CD4-positive, alpha-beta T cell treated with Interleukin-6 at 100 ng/mL for 8 hours (primary cell): ENCODE results near the gene YTHDF1.

Experiments
- DNase-seq: peaks from one replicate; pipeline ENCODE4 v3.0.0-alpha.2; 2020; ENCODE audit warnings: mixed read lengths, low spot score

Gene YTHDF1

DNA sequence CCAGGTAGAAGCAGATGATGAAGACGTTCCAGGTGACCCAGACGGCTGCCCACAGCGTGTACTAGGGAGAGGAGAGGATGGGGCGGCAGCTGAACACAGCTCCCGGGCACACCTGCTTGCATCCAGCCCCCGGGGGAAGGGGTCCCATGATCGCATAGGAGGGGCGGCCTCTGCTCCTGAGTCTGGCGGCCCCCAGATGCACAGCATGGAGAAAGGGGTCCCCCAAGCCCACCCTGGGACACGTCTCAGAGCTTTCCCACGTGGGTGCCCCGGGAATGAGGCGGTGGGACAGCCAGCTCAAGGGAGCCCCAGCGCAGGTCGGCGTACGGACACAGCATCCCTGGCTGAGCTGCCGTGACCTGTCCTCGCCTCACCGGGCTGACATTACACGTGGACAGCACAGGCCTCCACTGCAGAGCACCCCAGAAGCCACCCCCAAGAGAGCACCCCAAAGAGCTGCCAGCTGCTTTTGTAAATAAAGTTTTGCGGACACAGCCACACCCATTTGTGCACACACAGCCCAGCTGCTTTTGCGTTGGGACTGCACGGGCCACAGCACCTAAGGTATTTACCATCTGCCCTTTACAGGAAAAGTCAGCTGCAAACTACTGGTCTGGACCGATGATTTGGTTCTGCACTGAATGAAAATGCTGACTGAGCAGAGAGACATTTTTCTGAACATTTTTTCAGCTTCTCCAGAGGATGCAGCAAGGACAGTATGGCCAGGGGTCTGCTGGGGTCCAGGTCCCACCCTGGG is 33.1 kb upstream of the YTHDF1 start:
- no peak for DNase-seq

DNA sequence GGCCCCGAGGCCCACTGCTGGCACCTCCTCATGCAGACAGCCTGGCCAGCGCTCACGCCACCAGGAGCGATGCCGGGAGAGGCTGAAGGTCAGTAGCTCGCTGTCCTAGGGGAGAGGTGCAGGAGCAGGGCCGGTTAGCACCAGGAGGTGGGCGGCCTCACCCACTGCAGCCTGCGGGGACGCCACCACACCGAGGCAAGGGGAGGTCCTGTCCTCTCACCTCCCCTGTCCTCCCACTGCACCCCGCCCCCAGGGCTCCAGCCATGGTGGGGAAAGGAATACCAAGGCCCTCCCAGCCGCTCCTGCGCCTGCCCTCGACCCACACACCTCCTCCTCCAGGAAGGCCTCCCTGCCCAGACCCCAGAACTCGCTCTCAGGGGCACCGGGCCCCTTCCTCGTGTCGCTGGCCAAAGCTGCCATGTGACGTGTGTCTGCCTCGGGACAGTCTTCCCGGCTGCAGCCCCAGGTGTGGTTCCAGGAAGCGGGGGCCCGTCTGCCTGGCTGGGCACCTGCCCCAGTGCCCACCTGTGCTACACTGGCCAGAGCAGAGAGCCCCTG is 31.8 kb upstream of the YTHDF1 start:
- DNase-seq, result no peak

DNA sequence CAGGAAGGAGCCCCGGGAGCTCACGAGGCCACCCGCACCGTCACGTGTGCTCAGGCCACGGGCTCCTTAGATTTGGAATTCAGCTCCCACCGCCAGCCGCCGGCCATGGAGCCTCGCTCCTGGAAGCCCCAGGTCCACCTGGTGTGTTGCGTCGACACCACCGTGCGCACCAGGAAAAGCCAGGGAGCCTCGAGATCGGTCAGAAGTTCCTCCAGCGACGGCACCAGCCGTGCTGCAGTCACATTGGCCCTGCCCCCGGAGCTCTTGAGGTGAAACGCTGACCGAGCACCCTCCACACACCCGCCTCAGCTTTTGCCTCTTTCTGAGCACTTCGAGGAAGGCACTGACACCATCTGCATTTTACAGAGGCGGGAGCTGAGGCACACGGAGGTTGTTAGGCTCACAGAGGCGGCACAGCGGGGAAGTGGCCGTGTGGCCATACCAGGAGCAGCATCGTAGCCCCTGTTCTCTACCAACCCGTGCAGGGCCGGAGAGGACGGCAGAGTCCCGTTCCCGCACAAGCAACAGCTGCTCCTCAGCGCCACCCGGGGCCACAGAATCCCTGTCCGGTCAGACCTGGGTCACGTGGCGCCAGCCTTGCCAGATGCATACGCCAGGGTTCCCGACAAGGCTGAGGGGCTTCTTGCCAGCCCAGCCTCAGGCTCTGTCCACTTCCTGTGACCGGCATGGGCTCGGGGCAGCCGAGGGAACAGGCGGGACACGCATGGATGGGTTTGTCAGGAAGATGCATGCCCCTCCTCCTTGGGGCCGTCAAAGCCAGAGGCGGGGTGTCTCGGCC is 30.8 kb upstream of the YTHDF1 start:
- no peak for DNase-seq

DNA sequence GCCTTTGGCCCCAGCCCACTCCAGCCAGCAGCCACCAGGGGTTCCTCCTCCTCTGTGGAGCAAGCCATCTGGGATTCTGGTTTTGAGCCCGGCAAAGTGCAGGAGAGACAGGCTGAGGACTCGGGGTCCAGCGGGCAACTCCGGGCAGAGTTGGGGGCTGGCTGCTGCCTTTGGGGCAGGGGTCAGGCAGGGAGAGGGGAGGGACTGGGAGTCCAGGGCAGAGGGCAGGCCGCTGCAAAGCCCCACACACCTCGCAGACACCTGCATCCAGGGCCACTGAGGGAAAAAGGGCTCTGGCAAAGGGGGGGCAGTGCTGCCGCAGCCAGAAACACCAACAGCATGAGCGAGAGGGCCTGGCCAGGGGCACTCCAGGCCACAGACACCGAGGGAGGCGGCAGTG is 28.5 kb upstream of the YTHDF1 start:
- DNase-seq, result no peak

DNA sequence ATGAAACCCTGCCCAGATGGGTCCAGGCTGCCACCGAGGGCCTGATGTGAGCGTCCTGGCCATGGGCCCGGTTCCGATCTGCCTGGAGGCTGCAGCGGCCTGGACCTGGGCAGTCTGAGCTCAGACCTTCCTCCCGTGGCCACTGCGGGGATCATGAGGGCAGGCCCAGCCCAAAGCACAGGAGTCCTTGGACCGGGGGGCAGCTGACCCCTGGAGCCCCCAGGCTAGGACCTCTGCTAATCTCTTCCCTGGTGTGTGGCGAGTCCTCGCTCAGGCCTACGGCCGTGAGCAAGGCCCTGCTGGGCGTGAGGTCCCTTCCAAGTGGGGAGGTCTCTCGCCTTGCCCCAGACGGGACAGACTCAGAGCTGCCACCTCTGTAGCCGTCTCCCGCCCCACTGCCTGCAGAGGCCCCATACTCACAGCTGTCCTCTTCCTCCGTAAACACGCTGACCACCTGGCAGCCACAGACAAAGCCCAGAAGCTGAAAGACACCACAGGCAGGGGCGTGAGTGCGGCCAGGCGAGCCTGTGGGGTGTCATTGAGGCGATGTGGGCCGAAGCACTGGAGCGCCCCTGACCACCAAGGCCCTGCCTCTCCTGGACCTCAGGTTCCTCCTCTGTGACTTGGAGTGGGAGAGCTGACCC is 27.8 kb upstream of the YTHDF1 start:
- no peak for DNase-seq

DNA sequence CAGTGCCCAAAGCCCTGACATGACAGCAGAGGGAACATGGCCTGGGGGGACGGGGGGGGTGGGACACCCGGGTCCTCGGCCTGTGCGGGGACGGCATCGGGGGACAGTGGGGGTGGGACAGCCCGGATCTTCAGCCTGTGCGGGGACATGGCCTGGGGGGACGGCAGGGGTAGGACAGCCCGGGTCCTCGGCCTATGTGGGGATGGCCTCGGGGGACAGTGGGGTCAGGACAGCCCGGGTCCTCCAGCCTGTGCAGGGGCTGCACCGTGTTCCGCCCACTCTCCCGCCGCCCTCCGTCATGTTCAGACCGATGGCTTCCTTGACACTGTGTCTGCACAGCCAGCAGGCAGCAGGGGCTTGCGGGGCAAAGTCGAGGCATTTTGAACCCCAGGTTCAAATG is 26.8 kb upstream of the YTHDF1 start:
- no peak for DNase-seq

DNA sequence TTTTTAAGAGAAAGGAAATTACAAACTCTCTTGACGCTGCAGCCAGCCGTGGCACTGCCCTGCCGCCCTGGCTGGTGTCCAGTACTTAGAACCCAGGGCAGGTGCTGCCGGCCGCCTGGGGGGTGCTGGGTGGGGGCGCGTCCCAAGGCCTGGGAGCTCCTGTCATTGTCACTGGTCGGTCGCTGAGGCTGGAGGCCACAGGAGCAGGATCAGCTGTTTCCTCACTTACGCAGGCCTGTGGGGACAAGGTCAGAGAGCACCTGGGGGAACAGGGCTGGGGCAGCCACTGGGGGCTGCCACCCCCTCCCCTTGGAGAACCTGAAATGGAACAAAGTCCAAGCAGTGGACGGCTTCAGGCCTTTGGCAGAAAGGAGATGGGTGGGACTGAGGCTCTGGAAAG is 25.3 kb upstream of the YTHDF1 start:
- no peak for DNase-seq

DNA sequence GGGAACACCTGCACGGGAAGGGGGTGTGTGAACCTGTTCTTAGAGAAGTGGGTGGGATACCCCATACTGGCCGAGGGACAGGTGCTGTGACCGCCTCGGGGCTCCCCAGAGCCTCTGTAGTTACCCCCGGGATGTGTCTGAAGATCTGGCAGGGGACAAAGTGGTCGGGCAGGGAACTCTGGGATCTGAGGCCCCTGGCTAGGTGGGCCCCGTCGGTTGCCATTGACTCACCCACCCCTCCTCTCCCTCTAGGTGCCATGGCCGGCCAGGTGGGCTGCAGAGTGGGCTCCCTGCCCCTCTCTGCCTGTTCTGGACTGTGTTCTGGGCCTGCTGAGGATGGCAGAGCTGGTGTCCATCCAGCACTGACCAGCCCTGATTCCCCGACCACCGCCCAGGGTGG is 24.1 kb upstream of the YTHDF1 start:
- DNase-seq, result no peak

DNA sequence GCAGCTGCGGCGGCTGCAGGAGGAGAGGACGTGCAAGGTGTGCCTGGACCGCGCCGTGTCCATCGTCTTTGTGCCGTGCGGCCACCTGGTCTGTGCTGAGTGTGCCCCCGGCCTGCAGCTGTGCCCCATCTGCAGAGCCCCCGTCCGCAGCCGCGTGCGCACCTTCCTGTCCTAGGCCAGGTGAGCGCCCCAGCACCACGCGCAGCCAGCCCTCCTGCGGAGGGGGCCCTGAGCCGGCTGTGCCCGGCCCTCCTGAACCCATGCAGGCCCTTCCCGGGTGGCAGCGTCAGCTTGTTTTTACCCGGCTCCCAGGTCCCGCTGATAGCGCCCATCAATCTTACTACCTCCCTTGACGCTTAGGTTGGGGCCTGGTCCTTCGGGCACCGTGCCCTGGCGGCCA is 23.5 kb upstream of the YTHDF1 start:
- DNase-seq, result no peak

DNA sequence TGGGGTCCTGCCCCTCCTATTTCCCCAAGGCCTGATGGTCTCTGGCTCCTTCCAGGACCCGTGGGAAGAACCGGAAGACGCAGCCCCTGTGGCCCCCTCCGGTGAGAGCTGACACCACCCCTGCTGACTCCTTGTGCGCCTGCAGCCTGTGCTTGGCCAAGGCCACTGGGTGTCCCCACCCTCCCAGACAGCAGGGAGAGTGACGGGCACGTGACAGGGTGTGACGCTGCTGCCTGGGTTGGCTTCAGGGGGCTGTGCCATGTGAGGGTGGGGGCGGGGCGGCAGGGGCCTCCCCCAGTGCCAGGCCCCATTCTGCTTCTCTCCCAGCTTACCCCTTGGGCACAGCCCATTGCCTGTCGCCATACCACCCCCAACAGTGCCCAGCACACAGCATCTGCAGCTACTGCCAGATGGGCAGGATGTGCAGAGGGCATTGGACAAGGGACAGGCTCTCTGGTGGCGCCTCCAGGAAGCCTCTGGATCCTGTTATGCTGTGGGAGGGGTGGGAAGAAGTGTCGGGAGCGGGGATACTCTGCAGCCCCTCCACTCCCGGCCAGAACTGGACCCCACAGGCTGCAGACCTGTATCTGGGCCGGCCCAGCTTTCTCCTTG is 22.7 kb upstream of the YTHDF1 start:
- DNase-seq, result no peak

DNA sequence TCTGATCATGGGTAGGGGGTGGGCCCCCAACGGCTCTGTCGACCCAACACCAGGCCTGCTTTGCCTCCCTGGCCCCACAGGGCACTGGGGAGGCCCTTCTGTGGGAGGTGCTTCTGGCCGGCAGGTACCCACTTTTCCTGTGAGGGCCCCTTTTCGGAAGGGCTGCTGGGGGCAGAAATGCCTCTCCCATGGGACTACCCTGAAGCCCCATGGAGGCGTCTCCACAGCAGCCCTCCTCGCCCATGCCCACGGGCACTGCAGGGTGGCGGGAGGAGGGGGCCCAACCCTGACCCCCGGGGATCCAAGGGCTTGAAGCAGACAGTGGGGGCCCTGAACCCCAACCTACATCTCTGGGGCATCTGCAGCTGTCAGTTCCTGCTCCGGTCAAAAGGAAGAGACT is 22.1 kb upstream of the YTHDF1 start:
- DNase-seq, result no peak

DNA sequence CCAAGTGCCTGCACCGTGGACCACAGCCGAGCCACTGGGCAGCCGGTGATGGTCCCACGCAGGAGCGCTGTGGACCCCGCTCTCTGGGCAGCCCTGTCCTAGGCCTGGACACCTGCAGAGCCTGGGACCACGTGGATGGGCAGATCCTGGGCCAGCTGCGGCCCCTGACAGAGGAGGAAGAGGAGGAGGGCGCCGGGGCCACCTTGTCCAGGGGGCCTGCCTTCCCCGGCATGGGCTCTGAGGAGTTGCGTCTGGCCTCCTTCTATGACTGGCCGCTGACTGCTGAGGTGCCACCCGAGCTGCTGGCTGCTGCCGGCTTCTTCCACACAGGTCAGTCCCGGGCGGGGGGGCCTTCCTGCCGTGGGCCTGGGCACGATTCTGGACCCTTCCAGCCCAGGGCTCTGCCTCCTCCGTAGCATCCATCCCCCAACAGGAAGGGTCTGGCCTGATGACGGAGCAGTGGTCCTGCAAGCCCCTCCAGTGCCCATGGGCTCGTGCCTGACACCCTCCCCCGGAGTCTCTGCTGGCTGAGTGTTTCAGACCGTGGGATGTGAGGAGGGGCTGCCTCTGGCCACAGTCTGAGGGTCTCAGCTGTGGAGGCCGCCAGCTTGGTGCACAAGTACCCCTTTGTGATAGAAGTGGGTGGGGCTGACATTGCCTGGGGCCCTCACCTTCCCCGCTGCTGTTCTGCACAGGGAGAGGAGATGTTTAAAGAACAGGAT is 20.3 kb upstream of the YTHDF1 start:
- no peak for DNase-seq

DNA sequence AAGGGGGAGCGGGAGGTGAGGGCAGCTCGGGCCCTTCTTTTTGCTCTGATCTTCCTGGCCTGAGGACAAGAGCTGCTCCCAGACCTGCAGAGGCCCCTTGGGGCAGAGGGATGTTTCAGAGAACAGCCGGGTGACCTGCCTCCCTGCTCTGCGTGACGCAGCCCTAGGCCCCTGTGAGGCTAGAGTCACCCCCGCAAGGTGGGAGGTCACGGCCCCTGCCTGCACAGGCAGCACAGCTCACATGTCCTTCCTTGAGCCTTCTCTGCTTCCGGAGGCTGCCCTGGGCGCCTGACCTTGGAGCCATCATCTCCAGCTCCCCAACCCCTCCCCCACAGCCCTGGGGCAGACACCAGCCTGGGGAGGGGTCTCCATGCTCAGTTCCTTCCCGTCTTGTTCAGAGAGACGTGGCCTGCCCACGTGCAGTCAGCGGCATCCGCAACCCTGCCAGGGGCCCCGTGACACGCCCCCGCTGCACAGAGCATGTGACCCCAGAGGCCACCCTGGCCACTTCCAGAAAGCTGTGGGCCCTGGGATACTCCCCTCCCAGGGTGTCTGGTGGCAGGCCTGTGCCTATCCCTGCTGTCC is 19.6 kb upstream of the YTHDF1 start, which contains the start of gene BIRC7:
BIRC7 (plus strand) TSS at position 507 of the 585 bp plus-strand sequence. CDS start 192 bp downstream, outside the sequence.
- no peak for DNase-seq

DNA sequence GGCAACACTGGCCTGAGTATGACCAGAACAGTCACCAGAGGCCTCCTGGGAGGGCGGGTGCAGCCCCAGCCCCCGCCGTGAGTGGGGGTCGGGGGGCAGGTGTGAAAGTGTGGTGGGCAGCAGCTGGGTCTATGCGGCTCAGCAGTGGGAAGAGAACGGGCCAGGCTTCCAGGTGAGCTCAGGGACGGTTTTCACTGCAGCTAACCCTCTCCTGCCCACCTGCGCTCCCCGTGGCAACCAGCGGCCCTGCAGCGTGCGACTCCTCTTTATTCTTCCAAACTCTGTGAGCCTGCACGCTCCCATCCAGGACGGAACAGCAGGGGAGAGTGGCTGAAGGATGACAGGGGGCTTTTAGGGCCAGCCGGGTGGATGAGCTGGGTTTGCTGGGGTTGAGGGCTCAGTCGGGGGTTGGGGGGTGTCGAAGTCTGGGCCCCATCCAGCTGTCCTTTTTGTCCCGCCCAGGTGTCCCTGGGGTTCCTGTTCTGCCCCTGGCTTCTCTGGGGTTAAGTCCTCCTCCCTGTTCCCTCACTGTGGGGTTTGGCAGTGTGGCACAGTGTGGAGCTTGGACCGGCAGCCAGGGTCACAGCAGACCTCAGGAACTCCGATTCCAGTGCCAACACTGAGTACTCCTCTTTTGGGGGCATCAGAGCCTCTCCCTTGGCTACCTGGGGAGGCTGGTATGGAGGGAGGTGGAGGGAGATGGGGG is 18.9 kb upstream of the YTHDF1 start:
- DNase-seq, result no peak

DNA sequence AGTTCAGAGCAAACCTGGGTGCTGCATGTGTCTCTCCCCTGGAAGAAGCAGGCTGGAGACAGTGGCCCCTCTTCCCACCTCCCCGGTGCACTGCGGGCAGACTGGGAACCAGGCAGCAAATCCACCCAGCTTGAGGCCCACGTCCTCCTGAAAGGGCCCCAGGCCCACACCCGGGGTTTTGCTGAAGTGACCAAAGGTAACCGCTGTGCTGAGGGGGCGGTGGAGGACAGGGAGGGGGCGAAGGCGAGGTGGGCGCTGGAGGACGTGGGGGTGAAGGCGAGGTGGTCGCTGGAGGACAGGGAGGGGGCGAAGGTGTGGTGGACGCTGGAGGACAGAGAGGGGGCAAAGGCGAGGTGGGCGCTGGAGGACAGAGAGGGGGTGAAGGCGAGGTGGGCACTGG is 18.0 kb upstream of the YTHDF1 start:
- DNase-seq, result no peak

DNA sequence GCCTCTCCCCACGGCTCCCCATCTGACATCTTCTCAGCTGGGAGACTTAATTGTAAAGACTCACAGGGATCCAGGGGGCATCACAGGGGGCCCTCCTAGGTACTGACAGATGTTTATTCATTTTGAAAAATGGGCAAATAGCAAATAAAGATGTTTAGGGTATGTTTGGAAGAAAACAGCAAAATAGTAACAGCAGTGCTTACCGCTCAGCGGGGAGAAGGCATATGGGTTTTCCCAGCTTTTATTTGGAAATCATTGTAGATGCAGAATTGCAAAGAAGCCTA is 17.1 kb upstream of the YTHDF1 start:
- no peak for DNase-seq

DNA sequence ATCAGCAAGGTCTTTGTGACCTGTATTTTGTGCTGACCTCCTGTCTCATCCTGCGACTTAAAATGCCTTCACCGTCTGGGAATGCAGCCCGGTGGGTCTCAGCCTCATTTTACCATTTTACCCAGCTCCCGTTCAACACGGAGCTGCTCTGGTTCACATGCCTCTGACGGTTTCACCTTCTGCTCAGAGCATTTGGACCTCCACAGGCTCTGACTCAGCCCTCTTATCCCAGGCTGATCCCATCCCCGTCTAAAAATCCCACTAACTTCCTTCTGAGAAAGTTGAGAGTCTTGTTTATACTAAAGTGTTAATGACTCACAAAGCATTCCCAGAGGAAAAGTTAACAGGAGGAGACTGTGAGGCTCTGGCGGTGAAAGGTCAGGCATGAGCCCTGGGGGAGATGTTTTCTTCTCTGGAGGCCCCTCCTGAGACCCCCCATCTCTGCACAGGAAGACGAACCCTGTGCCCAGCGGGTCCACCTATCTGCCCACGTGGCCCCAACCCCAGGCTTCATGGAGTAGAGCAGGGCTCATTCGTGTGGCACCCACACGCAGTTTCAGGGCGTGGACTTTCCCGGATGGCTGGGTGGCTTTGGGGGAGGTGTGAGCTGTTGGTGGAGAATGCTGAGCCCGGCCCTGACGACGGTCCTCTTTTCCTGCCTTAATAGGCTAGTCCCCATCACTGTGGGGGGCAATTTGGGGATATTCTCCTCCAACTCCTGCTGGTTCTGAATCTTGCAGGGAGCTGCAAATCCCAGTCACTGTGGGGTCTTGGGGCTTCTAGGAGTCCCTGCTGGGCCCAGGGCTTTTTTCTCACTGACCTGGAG is 16.5 kb upstream of the YTHDF1 start:
- no peak for DNase-seq

DNA sequence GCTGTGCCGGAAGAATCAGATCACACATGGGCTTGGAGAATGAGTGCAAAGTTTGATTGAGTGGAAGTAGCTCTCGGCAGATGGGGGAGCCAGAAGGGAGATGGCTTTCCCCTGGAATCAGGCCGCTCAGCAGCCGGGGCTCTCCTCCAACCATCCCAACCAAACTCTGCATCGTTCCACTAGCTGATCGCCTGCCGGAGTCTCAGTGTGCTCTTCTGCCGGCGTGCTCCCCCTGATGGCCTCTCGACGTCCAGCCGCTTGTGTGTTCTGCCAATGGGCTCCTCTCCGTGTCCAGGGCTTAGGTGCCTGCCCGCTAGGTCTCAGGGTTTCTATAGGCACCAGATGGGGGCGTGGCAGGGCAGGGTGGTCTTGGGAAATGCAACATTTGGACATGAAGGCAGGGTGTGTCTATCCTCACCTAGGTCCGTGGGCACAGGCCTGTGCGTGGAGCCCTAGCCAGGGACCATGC is 14.9 kb upstream of the YTHDF1 start:
- no peak for DNase-seq

DNA sequence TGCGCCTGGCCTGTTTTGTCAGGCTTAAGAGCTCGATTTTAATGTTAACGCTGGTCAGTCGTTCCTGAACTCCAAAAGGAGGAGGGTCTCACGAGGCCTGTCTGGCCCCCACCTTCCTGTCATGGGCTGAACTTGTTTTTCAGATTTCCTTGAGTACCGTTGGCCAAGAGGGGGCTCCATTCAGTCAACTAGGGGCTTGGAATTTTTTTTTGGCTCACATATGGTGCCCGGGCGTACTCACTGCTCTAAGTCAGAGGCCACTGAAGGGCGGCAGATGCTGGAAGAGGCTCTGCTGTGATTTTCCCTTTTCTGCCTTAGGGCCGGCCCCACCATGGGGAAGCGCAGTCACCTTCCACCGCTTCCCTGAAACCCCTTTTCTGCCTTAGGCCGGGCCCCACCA is 12.9 kb upstream of the YTHDF1 start:
- no peak for DNase-seq

DNA sequence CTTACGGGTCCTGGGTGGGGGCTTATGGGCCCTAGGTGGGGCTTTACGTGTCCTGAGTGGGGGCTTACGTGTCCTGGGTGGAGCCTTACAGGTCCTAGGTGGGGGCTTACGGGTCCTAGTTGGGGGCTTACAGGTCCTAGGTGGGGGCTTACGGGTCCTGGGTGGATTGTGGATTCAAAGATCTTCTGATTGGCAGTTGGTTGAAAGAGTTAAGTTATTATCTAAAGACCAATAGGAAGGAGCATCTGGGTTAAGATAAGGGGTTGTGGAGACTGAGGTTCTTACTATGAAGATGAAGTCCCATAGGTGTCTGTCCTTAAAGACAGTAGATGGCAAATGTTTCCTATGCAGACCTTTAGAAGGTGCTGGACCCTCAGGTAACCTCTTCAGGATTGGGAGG is 11.3 kb upstream of the YTHDF1 start:
- DNase-seq, result no peak
